ENCODE data around the gene BCL2.

The BCL2 gene

GRCh38 chr18:63326011-63326410, 6.4 kb upstream of the BCL2 start:
- 85 to 98% methylated on average over 4 to 5 of the region's 5 CpGs for WGBS, 2 experiments (ENCODE audit: insufficient coverage in 2 of 2)
- Histone ChIP-seq H3K27ac (ENCODE audit: low read depth, low read length, severe bottlenecking) (no peak overlapping the region), H3K4me3 (ENCODE audit: extremely low read depth, insufficient read depth, low read length, poor library complexity, severe bottlenecking) (no peak overlapping the region), H3K36me3 (ENCODE audit: control insufficient read depth, insufficient read depth, low read length) (peaks cover 14% of the 10 kb centered on the region), H3K4me1 (ENCODE audit: control insufficient read depth, insufficient read depth, low read length, poor library complexity, severe bottlenecking) (peaks cover 4% of the 10 kb centered on the region), H3K9me3 (ENCODE audit: control insufficient read depth, low read length) (no peaks in the 10 kb centered on the region)

GRCh38 chr18:63325086-63325686, 5.6 kb upstream of the BCL2 start:
- Histone ChIP-seq H3K27ac (ENCODE audit: low read depth, low read length, severe bottlenecking) (no peak overlapping the region), H3K4me1 (ENCODE audit: control insufficient read depth, insufficient read depth, low read length, poor library complexity, severe bottlenecking) (peaks cover 4% of the 10 kb centered on the region), H3K4me3 (ENCODE audit: extremely low read depth, insufficient read depth, low read length, poor library complexity, severe bottlenecking) (no peak overlapping the region), H3K36me3 (ENCODE audit: control insufficient read depth, insufficient read depth, low read length) (peaks cover 7% of the 10 kb centered on the region), H3K9me3 (ENCODE audit: control insufficient read depth, low read length) (no peaks in the 10 kb centered on the region)
- WGBS, 2 experiments (ENCODE audit: insufficient coverage in 2 of 2) = 94 to 100% methylated on average over 6 to 7 of the region's 11 CpGs

- peaks cover 7% of the 10 kb centered on the region for H3K4me1 ChIP-seq (ENCODE audit: control insufficient read depth, insufficient read depth, low read length, poor library complexity, severe bottlenecking)
- no peak overlapping the region for H3K4me3 ChIP-seq (ENCODE audit: extremely low read depth, insufficient read depth, low read length, poor library complexity, severe bottlenecking)
- H3K36me3 ChIP-seq (ENCODE audit: control insufficient read depth, insufficient read depth, low read length) = no peaks in the 10 kb centered on the region
- 20% methylated on average over 5 to 6 of the region's 8 CpGs for WGBS, 2 experiments (ENCODE audit: insufficient coverage in 2 of 2)
- peak overlapping the region; percentile 23 for H3K27ac ChIP-seq (ENCODE audit: low read depth, low read length, severe bottlenecking)
- no peaks in the 10 kb centered on the region for H3K9me3 ChIP-seq (ENCODE audit: control insufficient read depth, low read length)
These were observed 3.5 kb upstream of the BCL2 start for GRCh38 chr18:63322908-63323634.

GRCh38 chr18:63322206-63322605, 2.6 kb upstream of the BCL2 start:
- H3K36me3 ChIP-seq (ENCODE audit: control insufficient read depth, insufficient read depth, low read length) = no peaks in the 10 kb centered on the region
- H3K4me3 ChIP-seq (ENCODE audit: extremely low read depth, insufficient read depth, low read length, poor library complexity, severe bottlenecking) = no peak overlapping the region
- no peaks in the 10 kb centered on the region for H3K9me3 ChIP-seq (ENCODE audit: control insufficient read depth, low read length)
- peaks cover 7% of the 10 kb centered on the region for H3K4me1 ChIP-seq (ENCODE audit: control insufficient read depth, insufficient read depth, low read length, poor library complexity, severe bottlenecking)
- WGBS, 2 experiments (ENCODE audit: insufficient coverage in 2 of 2) = 100% methylated on average over 1 of the region's 4 CpGs
- no peak overlapping the region for H3K27ac ChIP-seq (ENCODE audit: low read depth, low read length, severe bottlenecking)

GRCh38 chr18:63321291-63321690, 1.7 kb upstream of the BCL2 start:
- Histone ChIP-seq H3K36me3 (ENCODE audit: control insufficient read depth, insufficient read depth, low read length) (no peaks in the 10 kb centered on the region), H3K4me3 (ENCODE audit: extremely low read depth, insufficient read depth, low read length, poor library complexity, severe bottlenecking) (no peak overlapping the region), H3K9me3 (ENCODE audit: control insufficient read depth, low read length) (no peaks in the 10 kb centered on the region), H3K4me1 (ENCODE audit: control insufficient read depth, insufficient read depth, low read length, poor library complexity, severe bottlenecking) (peaks cover 7% of the 10 kb centered on the region), H3K27ac (ENCODE audit: low read depth, low read length, severe bottlenecking) (no peak overlapping the region)
- WGBS, 2 experiments (ENCODE audit: insufficient coverage in 2 of 2) = 90 to 98% methylated on average over 7 to 8 of the region's 9 CpGs

- Histone ChIP-seq H3K36me3 (ENCODE audit: control insufficient read depth, insufficient read depth, low read length) (no peaks in the 10 kb centered on the region), H3K4me3 (ENCODE audit: extremely low read depth, insufficient read depth, low read length, poor library complexity, severe bottlenecking) (peak overlapping the region; percentile 43), H3K4me1 (ENCODE audit: control insufficient read depth, insufficient read depth, low read length, poor library complexity, severe bottlenecking) (peaks cover 7% of the 10 kb centered on the region), H3K9me3 (ENCODE audit: control insufficient read depth, low read length) (no peaks in the 10 kb centered on the region), H3K27ac (ENCODE audit: low read depth, low read length, severe bottlenecking) (no peak overlapping the region)
- WGBS, 2 experiments (ENCODE audit: insufficient coverage in 2 of 2) = 60 to 72% methylated on average over 16 of the region's 16 CpGs
These were observed 1.4 kb upstream of the BCL2 start for GRCh38 chr18:63320975-63321265.

GRCh38 chr18:63320123-63320974, 780 bp upstream of the BCL2 start:
- Histone ChIP-seq H3K4me1 (ENCODE audit: control insufficient read depth, insufficient read depth, low read length, poor library complexity, severe bottlenecking) (peaks cover 7% of the 10 kb centered on the region), H3K9me3 (ENCODE audit: control insufficient read depth, low read length) (no peaks in the 10 kb centered on the region), H3K36me3 (ENCODE audit: control insufficient read depth, insufficient read depth, low read length) (no peaks in the 10 kb centered on the region), H3K4me3 (ENCODE audit: extremely low read depth, insufficient read depth, low read length, poor library complexity, severe bottlenecking) (peak overlapping the region; percentile 61), H3K27ac (ENCODE audit: low read depth, low read length, severe bottlenecking) (peak overlapping the region; percentile 49)
- WGBS, 2 experiments (ENCODE audit: insufficient coverage in 2 of 2) = 2% methylated on average over 40 to 68 of the region's 92 CpGs

GRCh38 chr18:63318889-63319382, 633 bp downstream of the BCL2 start:
- Histone ChIP-seq H3K36me3 (ENCODE audit: control insufficient read depth, insufficient read depth, low read length) (no peaks in the 10 kb centered on the region), H3K4me1 (ENCODE audit: control insufficient read depth, insufficient read depth, low read length, poor library complexity, severe bottlenecking) (peaks cover 7% of the 10 kb centered on the region), H3K27ac (ENCODE audit: low read depth, low read length, severe bottlenecking) (no peak overlapping the region), H3K9me3 (ENCODE audit: control insufficient read depth, low read length) (no peaks in the 10 kb centered on the region), H3K4me3 (ENCODE audit: extremely low read depth, insufficient read depth, low read length, poor library complexity, severe bottlenecking) (peak overlapping the region; percentile 61)
- WGBS, 2 experiments (ENCODE audit: insufficient coverage in 2 of 2) = 7% methylated on average over 5 of the region's 8 CpGs; no CpG with 5 or more reads in 1 of the 2 experiments

GRCh38 chr18:63317982-63318888, 1.3 kb downstream of the BCL2 start:
- Histone ChIP-seq H3K4me3 (ENCODE audit: extremely low read depth, insufficient read depth, low read length, poor library complexity, severe bottlenecking) (peak overlapping the region; percentile 61), H3K27ac (ENCODE audit: low read depth, low read length, severe bottlenecking) (no peak overlapping the region), H3K4me1 (ENCODE audit: control insufficient read depth, insufficient read depth, low read length, poor library complexity, severe bottlenecking) (peaks cover 7% of the 10 kb centered on the region), H3K9me3 (ENCODE audit: control insufficient read depth, low read length) (no peaks in the 10 kb centered on the region), H3K36me3 (ENCODE audit: control insufficient read depth, insufficient read depth, low read length) (no peaks in the 10 kb centered on the region)
- 9 to 10% methylated on average over 26 to 43 of the region's 66 CpGs for WGBS, 2 experiments (ENCODE audit: insufficient coverage in 2 of 2)

GRCh38 chr18:63317556-63317946, 2.0 kb downstream of the BCL2 start:
- H3K9me3 ChIP-seq (ENCODE audit: control insufficient read depth, low read length) = no peaks in the 10 kb centered on the region
- no peaks in the 10 kb centered on the region for H3K36me3 ChIP-seq (ENCODE audit: control insufficient read depth, insufficient read depth, low read length)
- H3K4me3 ChIP-seq (ENCODE audit: extremely low read depth, insufficient read depth, low read length, poor library complexity, severe bottlenecking) = peak overlapping the region; percentile 61
- peaks cover 3% of the 10 kb centered on the region for H3K4me1 ChIP-seq (ENCODE audit: control insufficient read depth, insufficient read depth, low read length, poor library complexity, severe bottlenecking)
- H3K27ac ChIP-seq (ENCODE audit: low read depth, low read length, severe bottlenecking) = no peak overlapping the region
- WGBS, 2 experiments (ENCODE audit: insufficient coverage in 2 of 2) = 94 to 96% methylated on average over 8 to 9 of the region's 10 CpGs

Measured in mesodermal cell (in vitro differentiated cells).